Lower lobe of right lung (tissue), 2 donors: ENCODE results near the gene MGAT5. TPM values are rescaled to one million over a fixed set of nuclear protein-coding genes. Genes with fewer than 3 reads are reported as not detected.

Experiments
- ATAC-seq, 2 donors: fragments of 200-7000 bp; cut with Tn5 transposase; one replicate each; pipeline ENCODE4 v1.9.1; 2020 to 2022; ENCODE audit warnings: mild to moderate bottlenecking in 2 of 2, moderate library complexity in 2 of 2
- DNase-seq: peaks from one replicate; pipeline ENCODE4 v3.0.0-alpha.2; 2020
- H3K27ac ChIP-seq: fragments of 200-600 bp; one replicate; pipeline ENCODE4 v1.8.0; 2022
- H3K27me3 ChIP-seq: fragments of 200-600 bp; one replicate; pipeline ENCODE4 v1.8.0; 2022; ENCODE audit warnings: low read depth
- H3K36me3 ChIP-seq: fragments of 200-600 bp; one replicate; pipeline ENCODE4 v1.8.0; 2022; ENCODE audit warnings: mild to moderate bottlenecking
- H3K4me1 ChIP-seq: fragments of 200-600 bp; one replicate; pipeline ENCODE4 v1.8.0; 2022
- H3K4me3 ChIP-seq: fragments of 200-600 bp; one replicate; pipeline ENCODE4 v1.8.0; 2022; ENCODE audit warnings: mild to moderate bottlenecking
- H3K9me3 ChIP-seq: fragments of 200-600 bp; one replicate; pipeline ENCODE4 v1.8.0; 2022
- CTCF ChIP-seq: fragments of 200-600 bp; IDR thresholded peaks from one replicate; pipeline ENCODE4 v1.8.0; 2022; ENCODE audit warnings: antibody characterized with exemption, mild to moderate bottlenecking
- intact Hi-C: fragments of 100-400 bp; cut with DNase I; formaldehyde crosslinking; loops from one replicate; pipeline ENCODE4 v1.11.0; 2022
- total RNA-seq: library from RNA; stranded (reverse); fragmentation: NEBNext Ultra II Directional; extraction: Animal tissue kit (Norgen Biotek cat#: 25700); gene quantifications from one replicate; pipeline ENCODE4 v1.2.1, GENCODE V29; 2021
- donor health status: DM: no; HTN: yes; CAD: no; lungs with severe emphysema.

MGAT5 gene
- total RNA-seq, 1 donor from 2014 or later: 61.7 TPM

GRCh38 chr2:134421556-134422328 lies 167.9 kb downstream of the MGAT5 start:
- no peak overlapping the region for H3K27ac ChIP-seq
- no peak for TF ChIP-seq CTCF
- intact Hi-C loops: no loop called here

GRCh38 chr2:134425724-134426496 lies 172.0 kb downstream of the MGAT5 start:
- Histone ChIP-seq H3K4me1 (no peaks in the 10 kb centered on the region), H3K36me3 (peaks cover 37% of the 10 kb centered on the region), H3K9me3 (no peaks in the 10 kb centered on the region), H3K27me3 (no peaks in the 10 kb centered on the region), H3K27ac (no peak overlapping the region), H3K4me3 (no peak overlapping the region)
- ATAC-seq: no peak
- intact Hi-C loops: no loop called here
- DNase-seq: no peak
- TF ChIP-seq CTCF: no peak

More at GRCh38 chr2:134421556-134422328, 167.9 kb downstream of the MGAT5 start:
- DNase-seq (no peak), ATAC-seq (no peak)
- Histone ChIP-seq H3K9me3 (no peaks in the 10 kb centered on the region), H3K4me1 (no peaks in the 10 kb centered on the region), H3K27me3 (no peaks in the 10 kb centered on the region), H3K36me3 (peaks cover 26% of the 10 kb centered on the region), H3K4me3 (no peak overlapping the region)

GRCh38 chr2:134426721-134427120 lies 172.8 kb downstream of the MGAT5 start:
- TF ChIP-seq CTCF: no peak

GRCh38 chr2:134429886-134430285 lies 176.0 kb downstream of the MGAT5 start:
- no peak for DNase-seq
- no peak for ATAC-seq
- no peaks in the 10 kb centered on the region for H3K9me3 ChIP-seq
- no peak for TF ChIP-seq CTCF
- no peaks in the 10 kb centered on the region for H3K4me1 ChIP-seq
- no peaks in the 10 kb centered on the region for H3K27me3 ChIP-seq
- no peak overlapping the region for H3K4me3 ChIP-seq
- intact Hi-C loops: no loop called here
- peaks cover 48% of the 10 kb centered on the region for H3K36me3 ChIP-seq
- no peak overlapping the region for H3K27ac ChIP-seq

More at GRCh38 chr2:134426721-134427120, 172.8 kb downstream of the MGAT5 start:
- H3K4me1 ChIP-seq: no peaks in the 10 kb centered on the region
- ATAC-seq (no peak), DNase-seq (no peak)
- peaks cover 44% of the 10 kb centered on the region for H3K36me3 ChIP-seq
- no peaks in the 10 kb centered on the region for H3K27me3 ChIP-seq
- H3K4me3 ChIP-seq: no peak overlapping the region
- no peaks in the 10 kb centered on the region for H3K9me3 ChIP-seq
- intact Hi-C loops: no loop called here
- no peak overlapping the region for H3K27ac ChIP-seq

- TF ChIP-seq CTCF: no peak
- DNase-seq (no peak), ATAC-seq (no peak)
- Histone ChIP-seq H3K4me3 (no peak overlapping the region), H3K27ac (no peak overlapping the region), H3K36me3 (peaks cover 58% of the 10 kb centered on the region), H3K9me3 (no peaks in the 10 kb centered on the region), H3K27me3 (no peaks in the 10 kb centered on the region), H3K4me1 (no peaks in the 10 kb centered on the region)
- intact Hi-C loops: no loop called here
These were observed 178.1 kb downstream of the MGAT5 start for GRCh38 chr2:134431838-134432434.
